Measurements from ENCODE around the gene FCGBP. TPM values are rescaled to one million over a fixed set of nuclear protein-coding genes. Genes with fewer than 3 reads are reported as not detected.
"Not testable (repeated sequence)": the region's sequence is repeated elsewhere in the genome, so short reads cannot be mapped to it uniquely, and the experiment has no call there.

Gene FCGBP
- total RNA-seq, 5 donors from 2014 or later (not counting 1 experiment from before 2014, with no cell fraction given): 12.6 to 88.0 (median 43.3) TPM

- H3K4me3 ChIP-seq (ENCODE audit: control insufficient read depth in 1 of 2, extremely low read depth in 1 of 2, low read length in 1 of 2); DNase-seq; H3K9me3 Mint-ChIP-seq; ATAC-seq (replicated peaks in 1 of 4); H3K36me3 ChIP-seq (ENCODE audit: control insufficient read depth in 2 of 2, extremely low read depth in 1 of 2, insufficient read depth in 1 of 2, low read length in 1 of 2); H3K4me1 ChIP-seq (ENCODE audit: control insufficient read depth in 1 of 2, extremely low read depth in 1 of 2, insufficient read depth in 2 of 2, low read length in 2 of 2); POLR2A ChIA-PET; H3K27ac Mint-ChIP-seq; H3K27me3 ChIP-seq (replicated peaks in 1 of 2; ENCODE audit: control insufficient read depth in 2 of 2, extremely low read depth in 1 of 2, insufficient read depth in 2 of 2, low read length in 1 of 2); H3K36me3 Mint-ChIP-seq; H3K27ac ChIP-seq (ENCODE audit: low read length); CTCF ChIA-PET; H3K4me3 Mint-ChIP-seq; H3K9me3 ChIP-seq; H3K27me3 Mint-ChIP-seq: not testable (repeated sequence)
- H3K4me1 Mint-ChIP-seq: peaks cover 9 to 21% (median 16%) of the 10 kb centered on the region in 3 donors
- 20% methylated on average over 1 of the region's 8 CpGs for WGBS (ENCODE audit: insufficient coverage)
Measured at GRCh38 chr19:39903486-39904091, 30.8 kb downstream of the FCGBP start.

- ATAC-seq (replicated peaks in 1 of 4); H3K4me3 Mint-ChIP-seq; H3K27me3 ChIP-seq (replicated peaks in 1 of 2; ENCODE audit: control insufficient read depth in 2 of 2, extremely low read depth in 1 of 2, insufficient read depth in 2 of 2, low read length in 1 of 2); H3K36me3 ChIP-seq (ENCODE audit: control insufficient read depth in 2 of 2, extremely low read depth in 1 of 2, insufficient read depth in 1 of 2, low read length in 1 of 2); H3K27ac Mint-ChIP-seq; DNase-seq; H3K4me3 ChIP-seq (ENCODE audit: control insufficient read depth in 1 of 2, extremely low read depth in 1 of 2, low read length in 1 of 2); POLR2A ChIA-PET; H3K36me3 Mint-ChIP-seq; H3K27ac ChIP-seq (ENCODE audit: low read length); H3K9me3 Mint-ChIP-seq; CTCF ChIA-PET; H3K27me3 Mint-ChIP-seq; H3K9me3 ChIP-seq; H3K4me1 ChIP-seq (ENCODE audit: control insufficient read depth in 1 of 2, extremely low read depth in 1 of 2, insufficient read depth in 2 of 2, low read length in 2 of 2): not testable (repeated sequence)
- peaks cover 3 to 17% (median 10%) of the 10 kb centered on the region in 3 donors for H3K4me1 Mint-ChIP-seq
- no CpG with 5 or more reads among the region's 15 CpGs for WGBS (ENCODE audit: insufficient coverage)
Measured at GRCh38 chr19:39902326-39902725, 32.1 kb downstream of the FCGBP start.

- H3K27ac ChIP-seq (ENCODE audit: low read length); H3K27me3 Mint-ChIP-seq; DNase-seq; H3K4me3 ChIP-seq (ENCODE audit: control insufficient read depth in 1 of 2, extremely low read depth in 1 of 2, low read length in 1 of 2); H3K27ac Mint-ChIP-seq; ATAC-seq (replicated peaks in 1 of 4); H3K36me3 ChIP-seq (ENCODE audit: control insufficient read depth in 2 of 2, extremely low read depth in 1 of 2, insufficient read depth in 1 of 2, low read length in 1 of 2); H3K27me3 ChIP-seq (replicated peaks in 1 of 2; ENCODE audit: control insufficient read depth in 2 of 2, extremely low read depth in 1 of 2, insufficient read depth in 2 of 2, low read length in 1 of 2); CTCF ChIA-PET; H3K4me1 ChIP-seq (ENCODE audit: control insufficient read depth in 1 of 2, extremely low read depth in 1 of 2, insufficient read depth in 2 of 2, low read length in 2 of 2); H3K9me3 Mint-ChIP-seq; H3K36me3 Mint-ChIP-seq; H3K4me3 Mint-ChIP-seq; H3K9me3 ChIP-seq; POLR2A ChIA-PET: not testable (repeated sequence)
- no CpG with 5 or more reads among the region's 7 CpGs for WGBS (ENCODE audit: insufficient coverage)
- peaks cover 0 to 11% (median 5%) of the 10 kb centered on the region in 3 donors for H3K4me1 Mint-ChIP-seq
Measured at GRCh38 chr19:39901681-39902080, 32.8 kb downstream of the FCGBP start.

GRCh38 chr19:39898858-39899257 lies 35.6 kb downstream of the FCGBP start:
- H3K27ac ChIP-seq (ENCODE audit: low read length); CTCF ChIA-PET; H3K4me3 Mint-ChIP-seq; DNase-seq; H3K36me3 ChIP-seq (ENCODE audit: control insufficient read depth in 2 of 2, extremely low read depth in 1 of 2, insufficient read depth in 1 of 2, low read length in 1 of 2); H3K27me3 Mint-ChIP-seq; H3K4me1 ChIP-seq (ENCODE audit: control insufficient read depth in 1 of 2, extremely low read depth in 1 of 2, insufficient read depth in 2 of 2, low read length in 2 of 2); ATAC-seq (replicated peaks in 1 of 4); POLR2A ChIA-PET; H3K27me3 ChIP-seq (replicated peaks in 1 of 2; ENCODE audit: control insufficient read depth in 2 of 2, extremely low read depth in 1 of 2, insufficient read depth in 2 of 2, low read length in 1 of 2); H3K27ac Mint-ChIP-seq; H3K36me3 Mint-ChIP-seq; H3K9me3 ChIP-seq; H3K4me3 ChIP-seq (ENCODE audit: control insufficient read depth in 1 of 2, extremely low read depth in 1 of 2, low read length in 1 of 2); H3K9me3 Mint-ChIP-seq: not testable (repeated sequence)
- H3K4me1 Mint-ChIP-seq: peaks cover 0 to 13% (median 5%) of the 10 kb centered on the region in 3 donors
- WGBS (ENCODE audit: insufficient coverage): no CpG with 5 or more reads among the region's 6 CpGs

GRCh38 chr19:39897511-39898245 lies 36.8 kb downstream of the FCGBP start:
- H3K9me3 ChIP-seq; POLR2A ChIA-PET; H3K36me3 Mint-ChIP-seq; H3K36me3 ChIP-seq (ENCODE audit: control insufficient read depth in 2 of 2, extremely low read depth in 1 of 2, insufficient read depth in 1 of 2, low read length in 1 of 2); H3K9me3 Mint-ChIP-seq; H3K27ac Mint-ChIP-seq; H3K4me3 ChIP-seq (ENCODE audit: control insufficient read depth in 1 of 2, extremely low read depth in 1 of 2, low read length in 1 of 2); H3K4me3 Mint-ChIP-seq; H3K27me3 ChIP-seq (replicated peaks in 1 of 2; ENCODE audit: control insufficient read depth in 2 of 2, extremely low read depth in 1 of 2, insufficient read depth in 2 of 2, low read length in 1 of 2); H3K27me3 Mint-ChIP-seq; H3K27ac ChIP-seq (ENCODE audit: low read length): not testable (repeated sequence)
- CTCF ChIA-PET: interaction anchor here (0.6 to 0.7 kb wide), 3 partner anchors 42 to 135 kb away, joined by 3 to 7 read pairs (median 5); partner anchors contain the start of gene PSMC4 (in 1 of the 2)
- peak in 11 of 35 experiments; percentile 11 to 59 (median 32) for DNase-seq
- peaks cover 3 to 19% (median 9%) of the 10 kb centered on the region in 3 donors for H3K4me1 Mint-ChIP-seq
- ATAC-seq (replicated peaks in 1 of 4): peak; percentile 56 to 75 (median 68)
- WGBS (ENCODE audit: insufficient coverage): no CpG with 5 or more reads among the region's 13 CpGs
- H3K4me1 ChIP-seq (ENCODE audit: control insufficient read depth in 1 of 2, extremely low read depth in 1 of 2, insufficient read depth in 2 of 2, low read length in 2 of 2): peaks cover 0 to 14% of the 10 kb centered on the region in 2 experiments

- 98% methylated on average over 6 of the region's 11 CpGs for WGBS (ENCODE audit: insufficient coverage)
- Histone ChIP-seq H3K36me3 (ENCODE audit: control insufficient read depth in 2 of 2, extremely low read depth in 1 of 2, insufficient read depth in 1 of 2, low read length in 1 of 2) (peaks cover 3 to 15% of the 10 kb centered on the region in 2 donors), H3K4me1 (ENCODE audit: control insufficient read depth in 1 of 2, extremely low read depth in 1 of 2, insufficient read depth in 2 of 2, low read length in 2 of 2) (peaks cover 0 to 19% of the 10 kb centered on the region in 2 experiments)
- Mint-ChIP-seq H3K27ac (peak overlapping the region in 1 of 2 donors; percentile 74), H3K4me1 (peaks cover 3 to 25% (median 15%) of the 10 kb centered on the region in 3 donors)
- H3K9me3 ChIP-seq; DNase-seq; ATAC-seq (replicated peaks in 1 of 4); H3K27me3 ChIP-seq (replicated peaks in 1 of 2; ENCODE audit: control insufficient read depth in 2 of 2, extremely low read depth in 1 of 2, insufficient read depth in 2 of 2, low read length in 1 of 2); H3K4me3 Mint-ChIP-seq; H3K9me3 Mint-ChIP-seq; POLR2A ChIA-PET; H3K27me3 Mint-ChIP-seq; H3K27ac ChIP-seq (ENCODE audit: low read length); H3K4me3 ChIP-seq (ENCODE audit: control insufficient read depth in 1 of 2, extremely low read depth in 1 of 2, low read length in 1 of 2); H3K36me3 Mint-ChIP-seq: not testable (repeated sequence)
- CTCF ChIA-PET: interaction anchor here in 1 of 2 donors (1.0 kb wide), 1 partner anchor 76 kb away, joined by 4 read pairs; the partner anchor contains the start of gene PSMC4
Measured at GRCh38 chr19:39895096-39895495, 39.3 kb downstream of the FCGBP start.

Data from T-cell (primary cell).